ENCODE data around the gene TMEM163.
"Not testable (repeated sequence)": the region's sequence is repeated elsewhere in the genome, so short reads cannot be mapped to it uniquely, and the experiment has no call there.

TMEM163 gene

GRCh38 chr2:134657650-134658250, 61.0 kb downstream of the TMEM163 start:
- H3K27me3 ChIP-seq (ENCODE audit: insufficient read depth, low read length, poor library complexity) = no peaks in the 10 kb centered on the region
- H3K56ac ChIP-seq (ENCODE audit: low read length) = no peak overlapping the region
- no peak overlapping the region for H2BK15ac ChIP-seq (replicated peaks; ENCODE audit: low read depth)
- WGBS (ENCODE audit: extremely low coverage, insufficient coverage, low lambda C conversion rate) = no CpG with 5 or more reads among the region's 12 CpGs
- H3K79me2 ChIP-seq (ENCODE audit: control insufficient read depth, insufficient read depth, low read length) = no peaks in the 10 kb centered on the region
- no peak overlapping the region for H3K4me2 ChIP-seq (ENCODE audit: low read length)
- no peaks in the 10 kb centered on the region for H3K36me3 ChIP-seq (ENCODE audit: control insufficient read depth, insufficient read depth, low read length)
- H3K9ac ChIP-seq (ENCODE audit: low read length) = no peak overlapping the region
- no peak overlapping the region for H2BK120ac ChIP-seq (ENCODE audit: low read depth, low read length)
- H3K4ac ChIP-seq (ENCODE audit: low read depth, low read length) = no peak overlapping the region
- H3K23ac ChIP-seq (ENCODE audit: low read length) = no peak overlapping the region
- no peak overlapping the region for H3K4me3 ChIP-seq (ENCODE audit: low read length)
- H4K8ac ChIP-seq (ENCODE audit: low read depth, low read length) = no peak overlapping the region
- H2BK5ac ChIP-seq (ENCODE audit: low read length) = no peak overlapping the region
- no peaks in the 10 kb centered on the region for H3K79me1 ChIP-seq (ENCODE audit: low read length)
- no peak overlapping the region for H4K5ac ChIP-seq (ENCODE audit: low read length)
- DNase-seq = peak; percentile 52
- H2AK5ac ChIP-seq (ENCODE audit: low read length) = no peak overlapping the region
- no peak overlapping the region for H3K27ac ChIP-seq (ENCODE audit: low read depth, low read length)
- no peaks in the 10 kb centered on the region for H3K4me1 ChIP-seq (ENCODE audit: control insufficient read depth, low read depth, low read length)
- no peak overlapping the region for H3K18ac ChIP-seq (ENCODE audit: low read length)

GRCh38 chr2:134656391-134656790, 62.4 kb downstream of the TMEM163 start:
- not testable (repeated sequence) for H3K79me2 ChIP-seq (ENCODE audit: control insufficient read depth, insufficient read depth, low read length); H3K4ac ChIP-seq (ENCODE audit: low read depth, low read length)
- no CpG with 5 or more reads among the region's 15 CpGs for WGBS (ENCODE audit: extremely low coverage, insufficient coverage, low lambda C conversion rate)

GRCh38 chr2:134648586-134648985, 70.2 kb downstream of the TMEM163 start:
- Histone ChIP-seq H3K79me2 (ENCODE audit: control insufficient read depth, insufficient read depth, low read length) (no peaks in the 10 kb centered on the region), H3K4me1 (ENCODE audit: control insufficient read depth, low read depth, low read length) (no peaks in the 10 kb centered on the region), H3K79me1 (ENCODE audit: low read length) (no peaks in the 10 kb centered on the region), H3K27me3 (ENCODE audit: insufficient read depth, low read length, poor library complexity) (no peaks in the 10 kb centered on the region), H2BK15ac (replicated peaks; ENCODE audit: low read depth) (no peak overlapping the region), H2AK5ac (ENCODE audit: low read length) (no peak overlapping the region), H2BK5ac (ENCODE audit: low read length) (no peak overlapping the region), H3K4me3 (ENCODE audit: low read length) (no peak overlapping the region), H4K8ac (ENCODE audit: low read depth, low read length) (no peak overlapping the region), H3K4me2 (ENCODE audit: low read length) (no peak overlapping the region), H3K4ac (ENCODE audit: low read depth, low read length) (no peak overlapping the region), H4K5ac (ENCODE audit: low read length) (no peak overlapping the region), H2BK120ac (ENCODE audit: low read depth, low read length) (no peak overlapping the region), H3K27ac (ENCODE audit: low read depth, low read length) (no peak overlapping the region), H3K18ac (ENCODE audit: low read length) (no peak overlapping the region), H3K36me3 (ENCODE audit: control insufficient read depth, insufficient read depth, low read length) (no peaks in the 10 kb centered on the region), H3K23ac (ENCODE audit: low read length) (no peak overlapping the region), H3K9ac (ENCODE audit: low read length) (no peak overlapping the region), H3K56ac (ENCODE audit: low read length) (no peak overlapping the region)
- WGBS (ENCODE audit: extremely low coverage, insufficient coverage, low lambda C conversion rate) = no CpG with 5 or more reads among the region's 5 CpGs
- no peak for DNase-seq

More at GRCh38 chr2:134656391-134656790, 62.4 kb downstream of the TMEM163 start:
- H3K4me1 ChIP-seq (ENCODE audit: control insufficient read depth, low read depth, low read length); H2BK15ac ChIP-seq (replicated peaks; ENCODE audit: low read depth); H4K5ac ChIP-seq (ENCODE audit: low read length); H2AK5ac ChIP-seq (ENCODE audit: low read length); DNase-seq; H3K4me3 ChIP-seq (ENCODE audit: low read length); H3K4me2 ChIP-seq (ENCODE audit: low read length); H3K9ac ChIP-seq (ENCODE audit: low read length); H3K27me3 ChIP-seq (ENCODE audit: insufficient read depth, low read length, poor library complexity); H4K8ac ChIP-seq (ENCODE audit: low read depth, low read length); H3K27ac ChIP-seq (ENCODE audit: low read depth, low read length); H3K56ac ChIP-seq (ENCODE audit: low read length); H2BK5ac ChIP-seq (ENCODE audit: low read length); H3K23ac ChIP-seq (ENCODE audit: low read length); H3K36me3 ChIP-seq (ENCODE audit: control insufficient read depth, insufficient read depth, low read length); H2BK120ac ChIP-seq (ENCODE audit: low read depth, low read length); H3K79me1 ChIP-seq (ENCODE audit: low read length); H3K18ac ChIP-seq (ENCODE audit: low read length): not testable (repeated sequence)

- H4K5ac ChIP-seq (ENCODE audit: low read length) = no peak overlapping the region
- H2BK5ac ChIP-seq (ENCODE audit: low read length) = no peak overlapping the region
- no peak overlapping the region for H3K27ac ChIP-seq (ENCODE audit: low read depth, low read length)
- no peak overlapping the region for H3K4me2 ChIP-seq (ENCODE audit: low read length)
- no peak overlapping the region for H3K4ac ChIP-seq (ENCODE audit: low read depth, low read length)
- no peaks in the 10 kb centered on the region for H3K79me2 ChIP-seq (ENCODE audit: control insufficient read depth, insufficient read depth, low read length)
- no peak overlapping the region for H3K18ac ChIP-seq (ENCODE audit: low read length)
- H3K23ac ChIP-seq (ENCODE audit: low read length) = no peak overlapping the region
- no peak overlapping the region for H3K4me3 ChIP-seq (ENCODE audit: low read length)
- no peak overlapping the region for H2BK120ac ChIP-seq (ENCODE audit: low read depth, low read length)
- DNase-seq = no peak
- no peaks in the 10 kb centered on the region for H3K27me3 ChIP-seq (ENCODE audit: insufficient read depth, low read length, poor library complexity)
- no peaks in the 10 kb centered on the region for H3K79me1 ChIP-seq (ENCODE audit: low read length)
- no CpG with 5 or more reads among the region's 10 CpGs for WGBS (ENCODE audit: extremely low coverage, insufficient coverage, low lambda C conversion rate)
- H3K36me3 ChIP-seq (ENCODE audit: control insufficient read depth, insufficient read depth, low read length) = no peaks in the 10 kb centered on the region
- no peaks in the 10 kb centered on the region for H3K4me1 ChIP-seq (ENCODE audit: control insufficient read depth, low read depth, low read length)
- no peak overlapping the region for H2BK15ac ChIP-seq (replicated peaks; ENCODE audit: low read depth)
- no peak overlapping the region for H2AK5ac ChIP-seq (ENCODE audit: low read length)
- no peak overlapping the region for H4K8ac ChIP-seq (ENCODE audit: low read depth, low read length)
- H3K9ac ChIP-seq (ENCODE audit: low read length) = no peak overlapping the region
- H3K56ac ChIP-seq (ENCODE audit: low read length) = no peak overlapping the region
Observed at GRCh38 chr2:134647607-134648256, 71.1 kb downstream of the TMEM163 start.

- H4K8ac ChIP-seq (ENCODE audit: low read depth, low read length) = no peak overlapping the region
- H3K4ac ChIP-seq (ENCODE audit: low read depth, low read length) = no peak overlapping the region
- H4K5ac ChIP-seq (ENCODE audit: low read length) = no peak overlapping the region
- no peak overlapping the region for H3K56ac ChIP-seq (ENCODE audit: low read length)
- no peak overlapping the region for H2AK5ac ChIP-seq (ENCODE audit: low read length)
- H3K4me1 ChIP-seq (ENCODE audit: control insufficient read depth, low read depth, low read length) = no peaks in the 10 kb centered on the region
- H3K27me3 ChIP-seq (ENCODE audit: insufficient read depth, low read length, poor library complexity) = no peaks in the 10 kb centered on the region
- no peak overlapping the region for H3K27ac ChIP-seq (ENCODE audit: low read depth, low read length)
- no peak overlapping the region for H3K4me3 ChIP-seq (ENCODE audit: low read length)
- H3K36me3 ChIP-seq (ENCODE audit: control insufficient read depth, insufficient read depth, low read length) = no peaks in the 10 kb centered on the region
- no peak overlapping the region for H3K18ac ChIP-seq (ENCODE audit: low read length)
- no peak overlapping the region for H2BK5ac ChIP-seq (ENCODE audit: low read length)
- H2BK120ac ChIP-seq (ENCODE audit: low read depth, low read length) = no peak overlapping the region
- H3K9ac ChIP-seq (ENCODE audit: low read length) = no peak overlapping the region
- no peak overlapping the region for H3K4me2 ChIP-seq (ENCODE audit: low read length)
- H3K79me1 ChIP-seq (ENCODE audit: low read length) = no peaks in the 10 kb centered on the region
- H3K23ac ChIP-seq (ENCODE audit: low read length) = no peak overlapping the region
- no peak for DNase-seq
- no peaks in the 10 kb centered on the region for H3K79me2 ChIP-seq (ENCODE audit: control insufficient read depth, insufficient read depth, low read length)
- WGBS (ENCODE audit: extremely low coverage, insufficient coverage, low lambda C conversion rate) = no CpG with 5 or more reads among the region's 1 CpG
- H2BK15ac ChIP-seq (replicated peaks; ENCODE audit: low read depth) = no peak overlapping the region
Observed at GRCh38 chr2:134642938-134643337, 75.9 kb downstream of the TMEM163 start.

- Histone ChIP-seq H3K18ac (ENCODE audit: low read length) (no peak overlapping the region), H3K27ac (ENCODE audit: low read depth, low read length) (no peak overlapping the region), H2BK5ac (ENCODE audit: low read length) (no peak overlapping the region), H2BK120ac (ENCODE audit: low read depth, low read length) (no peak overlapping the region), H3K4me1 (ENCODE audit: control insufficient read depth, low read depth, low read length) (no peaks in the 10 kb centered on the region), H3K4me3 (ENCODE audit: low read length) (no peak overlapping the region), H3K79me1 (ENCODE audit: low read length) (no peaks in the 10 kb centered on the region), H3K36me3 (ENCODE audit: control insufficient read depth, insufficient read depth, low read length) (no peaks in the 10 kb centered on the region), H3K4ac (ENCODE audit: low read depth, low read length) (no peak overlapping the region), H3K27me3 (ENCODE audit: insufficient read depth, low read length, poor library complexity) (no peaks in the 10 kb centered on the region), H3K56ac (ENCODE audit: low read length) (no peak overlapping the region), H3K23ac (ENCODE audit: low read length) (no peak overlapping the region), H3K4me2 (ENCODE audit: low read length) (no peak overlapping the region), H4K8ac (ENCODE audit: low read depth, low read length) (no peak overlapping the region), H2AK5ac (ENCODE audit: low read length) (no peak overlapping the region), H4K5ac (ENCODE audit: low read length) (no peak overlapping the region), H2BK15ac (replicated peaks; ENCODE audit: low read depth) (no peak overlapping the region), H3K9ac (ENCODE audit: low read length) (no peak overlapping the region), H3K79me2 (ENCODE audit: control insufficient read depth, insufficient read depth, low read length) (no peaks in the 10 kb centered on the region)
- no CpG with 5 or more reads among the region's 4 CpGs for WGBS (ENCODE audit: extremely low coverage, insufficient coverage, low lambda C conversion rate)
- DNase-seq = no peak
Observed at GRCh38 chr2:134640494-134640893, 78.3 kb downstream of the TMEM163 start.

Measured in mesendoderm (in vitro differentiated cells).